ENCODE results near the gene TTC5. TPM values are rescaled to one million over a fixed set of nuclear protein-coding genes. Genes with fewer than 3 reads are reported as not detected.
"Not testable (repeated sequence)": the region's sequence is repeated elsewhere in the genome, so short reads cannot be mapped to it uniquely, and the experiment has no call there.

TTC5 gene, protein sequence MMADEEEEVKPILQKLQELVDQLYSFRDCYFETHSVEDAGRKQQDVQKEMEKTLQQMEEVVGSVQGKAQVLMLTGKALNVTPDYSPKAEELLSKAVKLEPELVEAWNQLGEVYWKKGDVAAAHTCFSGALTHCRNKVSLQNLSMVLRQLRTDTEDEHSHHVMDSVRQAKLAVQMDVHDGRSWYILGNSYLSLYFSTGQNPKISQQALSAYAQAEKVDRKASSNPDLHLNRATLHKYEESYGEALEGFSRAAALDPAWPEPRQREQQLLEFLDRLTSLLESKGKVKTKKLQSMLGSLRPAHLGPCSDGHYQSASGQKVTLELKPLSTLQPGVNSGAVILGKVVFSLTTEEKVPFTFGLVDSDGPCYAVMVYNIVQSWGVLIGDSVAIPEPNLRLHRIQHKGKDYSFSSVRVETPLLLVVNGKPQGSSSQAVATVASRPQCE
- 17.7 TPM for total RNA-seq

DNA sequence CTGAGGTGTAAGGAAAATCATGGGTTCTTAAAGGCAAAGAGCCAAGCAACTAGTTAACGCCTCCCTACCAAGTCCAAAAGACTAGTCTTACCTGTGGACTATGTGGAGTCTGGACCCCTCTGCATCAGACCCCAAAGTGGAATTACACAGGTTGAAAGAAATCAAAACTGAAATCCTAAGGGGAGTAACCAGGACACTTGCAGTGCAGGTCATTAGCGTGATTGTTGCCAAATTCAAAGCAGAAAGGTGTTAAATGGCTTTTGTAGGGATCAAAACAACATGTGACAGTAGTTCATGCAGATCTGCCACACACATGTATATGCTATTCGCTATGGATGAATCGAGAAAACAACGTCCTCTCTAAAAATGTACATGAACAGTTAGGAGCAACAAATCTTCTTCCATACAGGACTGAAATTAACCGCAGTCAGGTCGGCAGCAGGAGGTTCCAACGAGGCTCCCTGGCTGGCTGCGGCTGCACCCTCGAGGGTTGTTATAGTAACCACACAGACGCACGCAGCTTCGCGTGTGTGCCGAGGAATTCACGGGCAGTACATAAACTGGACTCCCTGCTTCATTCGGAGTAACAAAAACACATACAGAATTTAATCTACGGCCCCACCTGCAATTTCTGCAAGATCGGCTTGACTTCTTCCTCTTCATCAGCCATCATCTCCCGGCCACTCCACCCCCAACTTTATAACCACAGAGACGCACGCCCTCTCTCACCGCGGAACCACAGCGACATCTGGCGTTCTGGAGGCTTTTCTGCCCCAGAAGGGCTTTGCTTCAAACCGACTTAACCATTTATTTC lies at the start of gene TTC5:
Gene TTC5 (minus strand): TSS at position 687 of the 814 bp plus-strand sequence. CDS start 14 bp downstream, at position 673.
- DNase-seq: peak; percentile 87

DNA sequence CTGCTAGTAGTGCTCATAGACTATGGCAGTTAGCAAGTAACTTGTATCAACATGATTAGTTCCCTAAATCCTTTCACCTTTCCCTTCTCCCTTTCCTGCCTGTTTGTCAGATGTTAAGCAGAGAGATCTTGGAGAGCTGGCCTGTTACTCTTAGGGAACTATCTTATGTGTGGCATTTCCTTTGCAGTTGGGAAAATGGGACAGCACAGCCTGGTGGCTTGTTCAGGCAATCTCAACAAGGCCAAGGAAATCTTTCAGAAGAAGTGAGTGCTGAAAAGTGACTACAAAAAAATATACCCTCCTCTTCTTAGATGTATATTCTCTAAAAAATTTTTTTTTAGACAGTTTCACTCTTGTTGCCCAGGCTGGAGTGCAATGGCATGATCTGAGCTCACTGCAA lies 45.1 kb upstream of the TTC5 start:
- DNase-seq: no peak

GRCh38 chr14:20350282-20350681 lies 44.5 kb upstream of the TTC5 start:
- no peak for DNase-seq

DNA sequence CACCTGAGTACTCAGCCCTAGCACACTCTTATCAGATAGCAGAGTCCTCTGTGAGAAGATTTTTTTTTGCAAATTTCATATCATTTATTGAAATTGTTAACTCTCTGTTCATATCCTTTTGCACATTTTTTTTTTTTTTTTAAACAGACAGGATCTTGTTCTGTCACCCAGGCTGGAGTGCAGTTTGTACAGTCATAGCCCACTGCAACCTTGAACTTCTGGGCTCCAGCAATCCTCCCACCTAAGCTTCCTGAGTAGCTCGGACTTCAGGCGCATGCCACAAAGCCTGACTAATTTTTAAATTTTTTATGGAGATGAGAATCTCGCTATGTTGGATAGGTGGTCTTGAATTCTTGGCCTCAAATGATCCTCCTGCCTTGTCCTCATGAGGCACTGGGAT lies 42.0 kb upstream of the TTC5 start:
- DNase-seq: no peak

DNA sequence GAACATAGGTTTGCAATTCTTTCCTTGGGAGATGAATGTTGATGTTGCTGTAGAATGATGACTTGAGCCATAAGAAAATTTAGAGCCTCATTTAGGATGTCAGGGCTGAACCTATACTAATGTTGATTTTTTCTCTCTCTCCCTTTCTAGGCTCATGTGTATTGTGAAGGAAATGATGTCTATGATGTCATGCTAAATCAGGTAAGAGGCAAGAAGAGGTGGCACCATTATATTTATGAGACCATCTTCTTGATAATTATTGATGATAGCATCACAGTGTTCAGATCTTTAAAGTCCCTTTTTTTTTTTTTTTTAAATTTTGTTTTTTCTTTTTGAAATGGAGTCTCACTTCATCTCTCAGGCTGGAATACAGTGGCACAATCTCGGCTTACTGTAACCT lies 41.0 kb upstream of the TTC5 start:
- no peak for DNase-seq

- no peak for DNase-seq
These were observed 39.6 kb upstream of the TTC5 start for GRCh38 chr14:20345366-20345765.

- peak; percentile 41 for DNase-seq
These were observed 38.1 kb upstream of the TTC5 start for GRCh38 chr14:20343862-20344220.

DNA sequence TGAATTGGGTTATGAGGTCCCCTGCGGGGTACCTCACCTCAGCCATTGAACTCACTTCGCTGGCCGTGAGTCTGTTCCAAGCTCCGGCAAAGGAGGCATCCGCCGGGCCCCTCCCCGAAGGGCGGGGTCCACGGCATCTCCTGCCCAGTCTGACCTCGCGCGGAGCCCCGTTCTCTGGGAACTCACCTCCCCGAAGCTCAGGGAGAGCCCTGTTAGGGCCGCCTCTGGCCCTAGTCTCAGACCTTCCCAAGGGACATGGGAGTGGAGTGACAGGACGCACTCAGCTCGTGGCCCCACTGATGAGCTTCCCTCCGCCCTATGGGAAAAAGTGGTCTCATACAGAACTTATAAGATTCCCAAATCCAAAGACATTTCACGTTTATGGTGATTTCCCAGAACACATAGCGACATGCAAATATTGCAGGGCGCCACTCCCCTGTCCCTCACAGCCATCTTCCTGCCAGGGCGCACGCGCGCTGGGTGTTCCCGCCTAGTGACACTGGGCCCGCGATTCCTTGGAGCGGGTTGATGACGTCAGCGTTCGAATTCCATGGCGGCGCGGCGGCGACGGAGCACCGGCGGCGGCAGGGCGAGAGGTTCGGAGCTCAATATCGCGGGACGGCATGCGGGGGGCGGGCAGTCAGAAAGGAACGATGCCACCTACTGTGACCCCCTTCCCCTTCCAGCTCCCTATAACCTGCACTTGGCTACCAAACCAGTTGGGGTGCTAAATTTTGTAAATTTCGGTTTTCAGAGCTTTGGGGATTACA lies 37.5 kb upstream of the TTC5 start, which contains the start of gene PARP2:
Gene PARP2 (plus strand): TSS at position 544 of the 770 bp plus-strand sequence. CDS start 7 bp downstream, at position 551.
- peak; percentile 100 for DNase-seq

DNA sequence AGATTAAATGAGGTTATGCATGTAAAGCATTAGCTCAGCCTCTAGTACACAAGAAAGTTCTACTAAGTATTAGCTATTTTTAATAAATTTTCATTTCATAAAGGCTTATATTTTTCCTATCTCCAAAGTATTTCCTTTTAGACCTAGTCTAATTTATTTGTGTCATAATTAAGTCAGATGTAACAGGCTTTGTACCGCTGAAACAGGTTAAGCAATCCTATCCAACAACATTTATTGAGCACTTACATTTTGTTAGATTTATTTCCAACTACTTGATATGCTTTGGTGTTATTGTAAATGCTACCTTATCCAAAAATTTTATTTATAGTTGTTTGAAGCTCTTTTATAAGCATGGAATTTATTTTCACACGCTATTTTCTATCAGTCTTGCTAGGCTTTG lies 35.9 kb upstream of the TTC5 start:
- DNase-seq: no peak

GRCh38 chr14:20341032-20341431 lies 35.3 kb upstream of the TTC5 start:
- DNase-seq: not testable (repeated sequence)

DNA sequence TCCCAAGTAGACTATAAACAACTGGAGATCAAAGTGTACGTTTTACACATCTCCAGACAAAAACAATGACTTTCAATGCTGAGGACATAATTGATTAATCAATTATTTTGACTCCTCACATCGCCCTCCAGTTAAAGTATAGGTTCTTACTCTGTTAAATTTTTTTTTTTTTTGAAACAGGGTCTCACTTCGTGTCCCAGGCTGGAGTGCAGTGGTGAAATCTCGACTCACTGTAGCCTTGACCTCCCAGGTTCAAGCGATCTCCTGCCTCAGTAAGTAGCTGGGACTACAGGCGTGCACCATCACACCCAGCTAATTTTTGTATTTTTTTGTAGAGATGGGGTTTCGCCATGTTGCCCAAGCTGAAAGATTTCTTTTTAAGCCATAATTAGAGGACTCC lies 28.3 kb upstream of the TTC5 start:
- no peak for DNase-seq

GRCh38 chr14:20333494-20333841 lies 27.7 kb upstream of the TTC5 start:
- no peak for DNase-seq

- DNase-seq: peak; percentile 81
These were observed 27.2 kb upstream of the TTC5 start, which contains the start of gene CCNB1IP1 for GRCh38 chr14:20332788-20333493. Gene CCNB1IP1 (minus strand): TSS chr14:20333279. CDS start chr14:20316523, 16,756 bp downstream.

DNA sequence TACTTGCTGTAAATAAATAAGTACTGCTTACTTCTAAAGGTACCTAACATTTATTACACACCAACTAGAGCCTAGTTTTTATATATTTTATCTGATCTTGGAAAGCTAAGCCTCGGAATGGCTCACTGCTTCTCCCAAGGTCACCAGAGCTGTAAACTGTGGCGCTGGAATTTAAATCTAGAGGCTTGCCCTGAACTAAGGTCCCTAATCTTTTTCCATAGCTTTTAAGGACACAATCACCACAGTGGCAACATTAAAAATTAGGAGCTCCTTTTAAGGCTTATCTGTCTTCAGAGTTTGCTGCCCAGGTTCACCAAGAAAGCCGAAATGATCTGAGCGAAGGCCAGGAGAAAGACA lies 26.7 kb upstream of the TTC5 start:
- peak; percentile 34 for DNase-seq

- DNase-seq: no peak
These were observed 25.4 kb upstream of the TTC5 start for GRCh38 chr14:20331053-20331613.

DNA sequence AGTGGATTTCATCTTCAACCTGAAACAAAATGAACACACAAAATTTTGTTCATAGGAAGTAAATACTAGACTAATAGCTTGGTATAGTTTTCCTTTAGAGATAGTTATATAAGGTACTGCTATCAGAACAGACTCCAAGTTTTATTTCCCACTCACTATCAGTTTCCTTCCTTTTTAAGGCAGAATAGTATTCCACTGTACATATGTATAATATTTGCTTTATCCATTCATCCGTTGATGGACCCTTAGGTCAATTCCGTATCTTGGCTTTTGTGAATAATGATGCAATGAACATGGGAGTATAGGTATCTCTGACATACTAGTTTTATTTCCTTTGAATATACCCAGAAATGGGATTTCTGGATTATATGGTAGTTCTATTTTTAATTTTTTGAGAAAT lies 23.6 kb upstream of the TTC5 start:
- no peak for DNase-seq

DNA sequence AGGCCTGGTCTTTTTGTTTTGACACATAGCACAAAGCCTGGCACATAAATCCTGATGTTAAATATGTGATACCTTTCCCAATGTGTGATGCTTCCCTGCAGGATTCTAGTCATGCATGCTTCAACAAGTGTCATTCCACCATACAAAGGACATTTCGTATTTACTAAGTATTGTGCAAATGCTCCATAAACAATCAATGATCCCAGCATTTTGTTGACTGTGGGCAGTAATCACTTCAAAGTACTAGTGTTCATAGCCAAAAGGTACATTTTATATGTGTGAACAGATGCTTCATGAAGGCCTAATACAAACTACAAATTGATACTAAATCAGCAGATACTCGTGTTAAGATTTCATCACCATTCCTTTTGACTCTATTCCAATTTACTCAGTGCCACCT lies 23.0 kb upstream of the TTC5 start:
- no peak for DNase-seq

GRCh38 chr14:20327005-20327869 lies 21.5 kb upstream of the TTC5 start:
- peak; percentile 39 for DNase-seq

DNA sequence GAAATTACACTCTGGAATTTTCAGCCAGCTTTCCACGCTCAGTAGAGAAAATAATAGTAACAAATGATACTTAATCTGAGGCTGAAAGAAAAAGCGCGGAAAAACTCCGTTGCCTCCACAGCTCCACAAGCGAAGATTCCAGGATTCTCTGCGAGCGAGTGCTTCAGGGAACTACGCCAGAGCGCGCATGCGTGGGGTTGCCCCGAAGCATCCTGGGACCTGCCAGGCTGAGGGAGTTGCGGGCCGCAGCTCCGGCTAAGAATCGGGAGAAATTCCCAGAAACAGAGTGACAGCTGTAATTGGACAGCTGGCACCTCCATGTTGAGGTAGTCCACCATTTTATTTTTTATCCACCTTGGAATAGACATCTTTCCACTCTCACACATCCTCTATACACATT lies 12.0 kb upstream of the TTC5 start:
- no peak for DNase-seq

- DNase-seq: no peak
These were observed 8.3 kb upstream of the TTC5 start for GRCh38 chr14:20314026-20314425.

DNA sequence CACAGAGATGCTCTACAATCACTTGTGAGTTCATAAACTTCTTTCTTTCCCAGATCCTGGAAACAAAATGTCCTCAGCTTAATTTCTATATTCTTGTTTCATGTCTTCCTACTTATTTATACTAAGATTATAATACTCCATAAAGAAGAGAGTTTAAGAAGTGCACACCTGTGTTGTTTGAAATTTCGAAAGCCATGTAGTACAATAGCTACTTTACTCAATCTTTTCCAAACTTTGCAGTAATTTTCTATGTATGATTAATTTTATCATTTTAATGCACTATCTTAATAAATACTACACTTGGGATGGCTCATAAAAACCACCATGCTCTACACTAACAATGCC lies 300 bp upstream of the TTC5 start:
- DNase-seq: no peak

Measured in skin of body (tissue), 2 donors.